GM21447 (cell line): ENCODE results near the gene CEACAM18.
"Not testable (repeated sequence)": the region's sequence is repeated elsewhere in the genome, so short reads cannot be mapped to it uniquely, and the experiment has no call there.

Source experiments
- ATAC-seq: cut with Tn5 transposase; IDR thresholded peaks from one replicate; pipeline ENCODE4 v1.9.1; 2021; ENCODE audit not compliant: unreplicated experiment

Gene CEACAM18

DNA sequence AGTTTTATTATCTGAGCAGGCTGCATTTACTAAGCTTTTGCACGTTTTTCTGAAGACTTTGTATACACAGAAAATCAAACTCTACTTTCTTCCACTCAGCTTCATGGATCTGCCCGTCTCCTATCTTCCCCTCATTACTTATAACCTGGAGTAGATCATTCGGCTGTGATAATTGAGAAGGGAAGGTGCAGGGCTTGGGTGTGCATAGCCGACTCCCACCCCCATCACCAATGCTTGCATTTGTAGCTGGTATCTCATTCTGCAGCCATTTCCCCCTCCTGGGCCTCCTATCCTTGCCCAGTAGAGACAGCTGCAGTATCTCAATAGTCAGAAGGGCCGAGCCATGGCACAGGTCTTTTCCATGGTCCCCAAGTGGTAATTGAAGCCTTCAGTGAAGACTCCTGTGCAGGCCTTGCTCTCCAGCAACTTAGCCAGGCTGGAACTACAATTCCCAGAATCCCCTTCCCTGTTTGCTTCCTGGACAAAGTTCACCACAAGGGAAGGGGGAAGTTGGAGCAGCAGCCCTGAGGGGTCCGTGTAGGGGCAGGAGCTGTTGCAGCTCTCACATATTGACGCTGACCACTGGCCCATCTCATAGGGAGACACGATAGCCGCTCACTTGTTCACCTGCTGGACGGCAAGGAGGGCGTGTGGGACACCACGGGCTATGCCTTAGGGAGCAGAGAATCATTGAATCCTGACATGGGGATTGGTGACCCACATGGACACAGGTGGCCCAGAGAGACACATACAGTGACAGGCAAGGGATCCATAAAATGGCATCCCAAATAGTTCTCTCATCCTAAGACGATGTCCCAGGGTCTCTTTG is 18.0 kb upstream of the CEACAM18 start:
- ATAC-seq = no peak

DNA sequence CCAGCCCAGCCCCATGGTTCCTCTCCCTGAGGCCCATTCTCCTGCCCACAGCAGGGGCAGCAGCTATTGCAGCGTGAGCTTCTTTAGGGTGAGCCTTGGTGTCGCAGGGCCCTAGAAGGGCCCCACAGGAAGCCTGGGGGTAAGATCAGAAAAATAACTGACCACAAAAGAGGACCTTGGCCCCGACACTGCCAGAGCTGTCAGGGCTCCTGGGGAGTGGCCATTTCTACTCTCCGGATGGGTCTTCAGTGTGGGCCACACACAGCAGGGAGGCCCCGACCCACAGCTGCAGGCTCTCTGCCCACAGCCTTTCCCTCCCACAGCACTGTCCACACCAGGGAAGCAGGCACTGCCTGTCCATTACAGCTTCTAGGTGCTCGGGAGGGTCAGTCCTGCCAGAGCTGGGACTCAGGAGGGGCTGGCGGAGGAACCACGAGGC is 16.6 kb upstream of the CEACAM18 start:
- ATAC-seq = no peak

DNA sequence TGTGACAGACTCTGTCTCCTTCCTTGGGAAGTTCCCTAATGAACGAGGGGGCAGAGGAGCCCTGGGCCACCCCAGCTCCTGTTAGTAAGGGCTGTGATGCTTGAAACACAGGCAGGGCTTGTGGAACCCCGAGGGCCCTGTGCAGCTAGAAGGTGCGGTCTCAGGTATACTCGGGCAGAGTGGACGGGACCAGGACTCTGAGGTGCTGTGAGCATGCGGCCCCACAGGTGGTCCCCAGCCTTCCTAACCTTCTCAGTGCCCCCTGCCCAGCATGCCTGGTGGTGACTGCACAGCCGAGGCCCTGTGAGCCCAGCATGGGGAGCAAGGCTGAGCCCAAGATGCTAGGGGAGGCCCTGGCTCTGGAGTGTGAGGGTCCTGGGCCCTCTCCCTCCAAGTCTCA is 16.1 kb upstream of the CEACAM18 start:
- no peak for ATAC-seq

DNA sequence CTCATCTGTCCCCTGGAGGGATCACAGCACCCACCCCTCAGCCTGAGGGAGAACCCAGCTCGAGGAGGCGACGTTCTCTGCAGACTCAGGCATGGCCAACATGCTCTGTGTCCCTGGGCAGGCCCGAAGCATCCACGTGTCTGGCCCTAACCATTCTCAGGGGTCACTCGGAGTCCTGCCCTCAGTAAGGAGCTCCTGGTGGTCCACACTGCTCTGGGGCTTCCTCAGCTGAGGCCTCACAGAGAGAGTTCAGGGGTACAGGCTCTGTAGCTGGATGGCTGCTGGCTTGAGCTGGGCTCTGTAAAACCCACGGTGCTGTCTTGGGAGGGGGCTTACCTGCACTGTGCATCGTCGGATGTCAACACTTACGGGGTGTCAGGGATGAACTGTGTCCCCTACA is 15.7 kb upstream of the CEACAM18 start:
- no peak for ATAC-seq

DNA sequence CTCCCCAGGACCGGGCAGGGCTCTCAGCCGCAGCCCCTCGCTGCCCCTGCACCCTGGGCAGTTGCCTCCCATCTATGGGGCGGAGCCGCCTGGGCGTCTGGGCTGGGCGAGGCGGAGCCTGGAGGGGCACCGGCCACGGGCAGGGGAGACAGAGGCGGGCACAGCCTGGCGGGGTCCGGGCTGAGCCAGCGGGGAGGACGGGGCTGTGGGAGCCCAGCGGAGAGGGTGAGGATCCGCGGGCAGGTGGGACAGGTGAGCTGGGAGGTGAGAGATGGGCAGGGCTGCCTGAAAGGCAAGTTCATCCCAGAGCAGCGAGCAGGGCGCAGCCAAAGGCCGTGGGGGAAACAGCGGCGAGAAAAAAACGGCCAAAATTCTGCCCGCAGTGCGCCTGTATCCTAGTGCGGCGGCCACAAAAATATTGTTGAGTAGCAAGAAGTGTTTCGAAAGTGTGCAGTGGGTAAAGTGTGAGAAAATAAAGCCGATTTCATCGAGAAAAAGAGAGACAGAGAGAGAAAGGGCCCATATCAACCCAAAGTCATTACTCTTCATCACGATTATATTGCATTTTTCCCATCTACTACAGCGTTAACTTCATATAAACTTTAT is 14.3 kb upstream of the CEACAM18 start:
- not testable (repeated sequence) for ATAC-seq

DNA sequence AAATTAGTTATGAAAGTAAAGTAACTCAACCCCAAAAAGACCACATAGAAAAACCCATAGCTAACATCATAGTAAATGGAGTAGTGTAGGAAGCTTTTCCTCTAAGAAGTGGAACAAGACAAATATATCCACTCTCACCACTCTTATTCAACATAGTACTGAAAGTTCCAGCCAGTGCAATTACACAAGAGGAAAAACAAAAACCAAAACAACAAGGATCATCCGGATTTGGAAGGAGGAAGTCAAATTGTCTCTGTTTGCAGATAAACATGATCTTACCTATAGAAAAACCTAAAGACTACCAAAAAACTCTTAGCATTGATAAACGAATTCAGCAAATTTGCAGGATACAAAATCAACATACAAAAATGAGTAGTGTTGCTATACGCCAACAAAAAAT is 11.6 kb upstream of the CEACAM18 start:
- no peak for ATAC-seq

DNA sequence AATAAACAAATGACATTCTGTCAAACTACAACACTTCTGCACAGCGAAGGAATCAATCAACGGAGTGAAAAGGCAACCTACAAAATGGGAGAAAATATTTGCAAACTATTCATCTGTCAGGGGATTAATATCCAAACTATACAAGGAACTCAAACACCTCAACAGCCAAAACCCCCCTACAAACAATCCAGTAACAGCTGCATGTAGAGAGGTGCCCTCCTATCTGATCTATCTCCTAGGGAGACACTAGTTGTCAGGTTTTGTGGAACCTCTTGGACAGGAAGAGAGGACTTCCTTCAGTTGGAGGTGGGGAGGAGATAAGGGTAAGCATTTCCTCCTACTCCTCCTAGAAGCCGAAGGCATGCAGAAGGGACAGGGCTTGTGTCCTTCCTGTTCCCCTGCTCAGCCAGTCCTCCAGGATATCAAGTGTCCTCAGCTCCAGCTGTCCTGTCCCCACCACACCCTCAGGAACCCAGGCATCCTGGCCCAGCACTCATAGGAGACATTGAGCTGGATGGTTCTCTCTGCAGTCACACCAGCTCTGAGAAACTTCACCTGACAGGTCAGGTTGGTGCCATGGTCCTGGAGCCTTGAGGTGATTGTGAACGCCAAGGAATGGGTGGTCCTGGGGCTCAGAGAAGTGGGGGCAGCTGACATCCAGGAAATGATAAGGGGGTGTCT is 10.3 kb upstream of the CEACAM18 start:
- no peak for ATAC-seq

DNA sequence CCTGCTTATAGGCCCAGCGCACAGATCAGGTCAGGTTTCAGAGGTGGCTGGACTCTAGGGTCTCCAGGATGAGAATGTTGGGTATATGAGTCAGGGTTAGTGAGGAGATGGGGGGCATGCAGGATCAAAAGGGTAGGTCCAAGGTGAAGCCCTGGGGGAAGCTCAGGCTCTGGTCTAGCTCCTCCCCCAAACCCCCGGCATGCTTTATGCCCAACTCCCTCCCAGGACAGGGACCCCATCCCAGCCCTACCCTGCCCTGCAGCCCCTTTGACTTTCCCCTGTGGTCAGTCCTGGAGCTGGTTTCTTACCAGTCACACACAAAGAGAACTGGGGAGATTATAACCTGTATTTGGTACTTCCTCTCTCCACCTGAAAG is 9.8 kb upstream of the CEACAM18 start:
- no peak for ATAC-seq

DNA sequence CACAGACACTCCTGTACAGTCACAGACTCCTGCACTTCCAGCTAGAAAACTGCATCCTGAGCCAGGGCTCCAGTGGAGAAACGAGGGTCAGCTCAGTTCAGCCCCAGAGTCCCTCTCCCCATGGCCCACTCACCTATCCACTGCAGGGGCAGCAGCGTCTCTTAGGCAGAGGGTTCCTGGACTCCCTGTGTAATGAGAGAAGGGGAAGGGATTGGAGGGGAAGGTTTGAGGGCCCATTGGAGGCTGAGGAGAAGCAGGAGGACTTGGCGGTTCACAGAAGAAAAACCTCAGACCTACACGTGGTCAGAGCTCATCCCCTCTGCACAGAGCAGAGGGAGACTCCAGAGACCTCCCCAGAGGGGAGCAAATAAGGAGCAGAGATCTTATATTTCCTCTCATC is 9.2 kb upstream of the CEACAM18 start:
- ATAC-seq = no peak

DNA sequence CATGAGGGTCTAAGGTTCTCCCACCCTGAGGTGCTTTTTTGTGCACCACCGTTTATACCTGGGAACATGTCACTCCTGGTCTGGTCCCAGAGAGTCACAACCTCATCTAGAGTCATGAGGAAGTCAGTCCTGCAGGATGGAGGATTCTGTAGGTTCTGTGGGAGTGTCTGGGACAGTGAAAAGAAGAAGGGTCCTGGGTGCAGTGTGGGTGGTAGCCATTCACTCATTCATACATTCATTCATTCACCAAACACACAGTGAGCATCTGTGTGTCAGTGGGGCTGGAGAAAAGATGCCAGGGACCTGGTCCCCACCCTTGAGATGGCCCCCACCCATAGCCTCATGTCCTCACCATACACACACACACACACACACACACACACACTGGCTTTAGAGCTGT is 8.7 kb upstream of the CEACAM18 start:
- no peak for ATAC-seq

DNA sequence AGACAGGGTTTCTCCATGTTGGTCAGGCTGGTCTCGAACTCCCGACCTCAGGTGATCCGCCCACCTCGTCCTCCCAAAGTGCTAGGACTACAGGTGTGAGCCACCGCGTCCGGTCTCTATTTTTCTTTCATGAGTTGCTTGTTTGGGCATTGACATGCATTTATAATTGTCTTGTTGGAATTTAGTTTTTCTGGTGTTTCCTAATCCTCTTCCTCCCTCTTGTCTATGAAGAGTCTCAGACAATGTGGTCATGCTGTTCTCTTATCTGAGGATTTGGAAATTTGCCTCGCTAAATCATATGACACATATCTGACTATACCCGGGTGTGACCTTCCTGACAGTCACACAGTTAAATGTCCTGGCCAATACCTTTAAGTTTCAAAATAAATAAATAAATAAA is 7.4 kb upstream of the CEACAM18 start:
- no peak for ATAC-seq

DNA sequence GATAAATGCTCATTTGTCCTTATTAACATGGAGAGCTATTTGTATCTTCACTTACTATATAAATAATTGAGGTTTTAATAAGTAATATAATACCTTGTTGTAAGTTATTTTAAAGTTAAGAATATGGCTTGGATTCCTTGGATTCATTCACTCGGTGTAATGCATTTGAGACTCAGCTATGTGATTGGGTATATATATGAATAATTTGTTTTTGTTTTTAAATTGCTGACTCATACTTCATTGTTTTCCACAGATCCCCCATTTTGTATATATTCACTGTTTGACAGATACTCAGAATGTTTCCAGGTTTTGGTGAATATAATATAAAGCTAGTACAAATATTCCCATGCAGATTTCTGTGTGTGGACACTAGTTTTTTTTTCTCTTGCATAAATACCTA is 6.8 kb upstream of the CEACAM18 start:
- no peak for ATAC-seq

DNA sequence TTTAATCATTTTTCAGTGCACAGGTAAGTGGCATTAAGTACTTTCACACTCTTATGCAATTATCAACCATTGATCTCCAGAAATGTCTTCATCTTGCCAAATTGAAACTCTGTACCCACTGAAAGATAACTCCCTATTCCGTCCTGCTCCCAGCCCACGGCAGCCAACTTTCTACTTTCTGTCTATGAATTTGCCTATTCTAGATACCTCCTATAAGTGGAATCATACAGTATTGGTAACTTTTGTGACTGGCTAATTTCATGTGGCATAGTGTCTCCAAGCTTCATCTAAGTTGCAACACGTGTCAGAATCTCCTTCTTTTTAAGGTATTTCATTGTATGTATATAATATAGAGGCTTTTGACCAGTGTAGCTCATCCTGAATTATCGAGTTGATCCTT is 5.7 kb upstream of the CEACAM18 start:
- ATAC-seq = no peak

DNA sequence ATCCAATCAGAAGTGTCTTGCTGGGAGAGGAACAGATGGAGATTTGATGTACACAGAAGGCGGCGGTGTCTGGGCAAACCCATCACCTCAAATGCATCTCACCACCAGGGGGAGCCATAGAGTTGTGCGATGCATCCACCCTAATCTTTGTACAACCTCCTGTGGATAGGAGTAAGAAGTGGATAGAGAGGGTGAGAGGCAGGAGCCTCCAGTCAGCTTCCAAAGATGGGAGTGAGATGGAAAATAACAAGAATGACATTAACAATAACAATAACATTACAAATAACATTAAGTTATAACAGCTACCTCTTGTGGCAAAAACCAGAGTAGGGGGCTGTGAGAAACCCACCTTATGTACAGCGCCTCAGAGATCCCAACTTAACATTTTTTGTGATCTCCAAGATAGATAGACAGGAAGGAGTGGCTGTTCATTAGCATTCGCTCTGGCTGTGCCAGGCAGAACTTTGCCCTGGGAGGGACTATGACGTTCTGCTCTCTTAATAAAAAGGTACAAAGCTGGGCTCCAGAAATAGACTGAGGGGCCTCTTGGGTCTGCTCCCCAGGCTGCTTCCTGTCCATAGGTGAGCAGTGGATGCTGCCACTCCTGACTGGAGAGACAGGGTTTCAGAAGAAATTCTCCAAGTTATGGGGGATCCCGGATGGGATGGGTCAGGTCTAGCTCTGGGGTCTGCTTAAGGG is 5.2 kb upstream of the CEACAM18 start:
- no peak for ATAC-seq

DNA sequence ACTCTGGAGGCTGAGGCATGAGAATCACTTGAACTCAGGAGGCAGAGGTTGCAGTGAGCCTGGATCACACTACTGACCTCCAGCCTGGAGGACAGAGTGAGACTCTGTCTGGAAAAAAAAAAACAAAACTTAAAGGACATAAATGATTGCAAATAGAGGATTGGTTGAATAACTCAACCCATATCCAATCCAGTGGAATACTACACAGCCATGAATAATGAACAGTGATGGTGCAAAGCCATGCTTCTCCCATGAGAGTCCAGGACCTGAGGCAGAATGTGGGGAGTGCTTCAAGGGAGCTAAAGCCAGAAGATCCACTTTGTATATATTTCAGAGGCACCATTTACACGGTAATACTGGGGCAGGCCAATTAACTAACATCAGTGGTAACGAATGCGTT is 2.2 kb upstream of the CEACAM18 start:
- no peak for ATAC-seq

DNA sequence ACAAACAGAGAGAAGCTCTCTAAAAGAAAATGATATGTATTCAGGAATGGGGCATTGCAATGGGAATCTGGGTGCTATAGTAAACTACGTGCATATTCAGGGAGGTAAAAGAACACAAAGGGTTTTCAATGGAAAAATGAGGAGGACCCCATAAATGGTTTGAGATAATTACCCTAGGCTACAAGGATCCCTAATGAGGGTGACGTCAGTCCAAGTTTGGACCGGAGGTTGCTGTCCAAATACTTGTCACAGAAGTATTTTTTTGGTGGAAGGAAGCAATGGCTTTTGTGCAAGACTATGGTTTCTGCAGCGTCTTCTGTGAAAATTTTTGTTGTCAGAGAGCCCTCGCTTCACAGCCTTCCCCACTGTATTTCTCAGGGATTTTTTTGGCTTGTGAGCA is 995 bp upstream of the CEACAM18 start:
- no peak for ATAC-seq

DNA sequence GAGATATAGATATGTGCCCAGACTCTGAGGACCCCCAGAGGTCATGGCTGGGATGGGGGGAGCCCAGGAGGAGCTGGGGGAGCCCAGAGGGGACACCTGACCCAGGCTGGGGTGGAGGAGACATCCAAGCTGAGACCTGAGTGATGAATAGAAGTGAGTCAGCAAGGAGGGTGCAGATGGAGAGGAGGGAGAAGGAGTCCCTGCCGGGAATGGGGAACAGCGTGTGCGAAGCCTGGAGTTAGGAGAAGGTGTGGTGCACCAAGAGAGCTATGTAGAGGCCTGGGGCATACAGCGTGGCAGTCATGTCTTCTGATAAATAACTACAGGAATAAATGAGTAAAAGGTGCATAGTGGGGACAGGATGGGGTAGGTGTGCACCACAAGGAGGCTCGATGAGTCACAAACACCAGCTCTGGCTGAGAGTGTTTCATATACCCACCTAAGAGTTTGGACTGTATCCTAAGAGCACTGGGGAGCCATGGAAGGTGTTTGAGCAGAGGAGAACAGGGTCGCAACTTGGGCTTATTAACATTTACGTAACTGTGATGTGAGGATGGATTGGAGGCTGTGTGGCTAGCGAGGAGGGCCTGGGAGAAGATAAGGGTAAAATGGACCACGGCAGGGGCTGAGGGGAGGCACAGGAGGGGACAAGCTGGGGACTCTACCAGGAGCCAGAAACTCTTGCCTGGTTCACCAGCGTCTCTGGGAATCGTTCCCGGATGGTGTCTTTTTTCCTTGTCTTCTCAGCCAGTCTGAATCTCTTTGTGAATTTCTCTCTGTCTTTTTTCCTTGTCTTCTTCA is 1.4 kb downstream of the CEACAM18 start:
- no peak for ATAC-seq

DNA sequence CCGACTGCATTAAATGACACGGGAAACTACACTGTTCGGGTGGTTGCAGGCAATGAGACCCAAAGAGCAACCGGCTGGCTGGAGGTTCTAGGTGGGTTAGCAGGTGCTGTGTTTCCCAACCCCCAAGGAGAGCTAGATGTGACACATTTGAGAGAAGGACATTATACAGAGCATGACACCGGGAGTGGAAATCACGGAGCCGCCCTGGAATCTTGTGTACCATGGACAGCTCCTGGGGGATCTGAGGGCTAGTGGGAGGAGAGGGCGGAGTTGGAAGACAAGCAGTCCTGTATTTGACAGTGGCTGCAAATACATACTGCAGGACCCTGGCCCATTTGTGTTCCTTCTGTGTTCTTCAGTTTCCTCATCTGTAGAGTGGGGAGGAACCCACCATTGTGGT is 2.3 kb downstream of the CEACAM18 start:
- ATAC-seq = no peak

DNA sequence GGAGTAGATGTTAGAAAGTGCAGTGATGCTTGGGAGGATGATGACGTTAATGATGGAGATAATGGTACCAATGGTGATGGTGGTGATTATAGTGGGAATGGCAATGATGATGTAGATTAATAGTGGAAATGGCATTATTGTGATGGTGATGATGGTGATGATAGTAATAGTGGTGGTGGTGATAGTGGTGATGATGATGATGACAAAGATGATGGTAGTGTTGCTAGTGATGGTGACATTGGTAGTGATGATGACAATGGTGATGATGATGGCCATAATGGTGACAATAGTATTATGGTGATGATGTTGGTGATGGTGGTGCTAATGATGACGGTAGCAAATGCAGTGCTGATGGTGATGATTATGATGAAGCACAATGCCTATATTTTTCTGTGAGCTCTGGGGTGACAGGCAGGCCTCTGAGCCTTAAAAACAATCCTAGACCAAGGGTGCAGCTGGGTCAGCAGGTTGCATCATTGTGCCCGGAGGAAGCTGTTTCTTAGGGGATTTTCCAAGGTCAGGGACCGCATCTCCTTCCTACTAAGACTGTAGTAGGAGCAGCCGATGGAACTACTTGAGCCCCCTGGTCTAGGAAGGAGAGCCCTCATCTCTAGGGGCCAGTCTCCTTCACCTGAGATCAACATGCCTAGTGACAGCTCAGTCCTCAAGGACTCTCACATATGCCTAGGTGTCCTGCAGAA is 7.8 kb downstream of the CEACAM18 start:
- no peak for ATAC-seq

DNA sequence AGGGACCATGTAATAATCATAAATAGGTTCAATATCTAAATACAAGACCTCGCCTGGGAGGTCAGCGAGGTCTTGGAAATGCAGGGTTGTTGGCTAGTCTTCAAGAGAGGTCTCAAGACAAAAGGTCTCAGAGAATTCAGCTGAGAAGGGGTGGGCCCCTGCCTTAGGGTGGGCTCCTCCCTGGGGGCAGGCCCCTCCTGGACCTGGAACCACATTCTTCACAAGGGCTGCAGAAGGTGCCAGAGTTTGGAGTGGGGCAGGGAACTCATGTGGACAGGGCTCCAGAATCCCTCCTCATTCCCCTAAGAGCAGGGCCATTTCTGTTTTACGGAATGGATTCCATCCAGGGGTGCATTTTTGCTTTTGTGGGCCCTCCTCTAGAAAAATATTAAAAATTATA is 10.2 kb downstream of the CEACAM18 start:
- ATAC-seq = no peak
